ENCODE measurements around the gene LENG1.

Gene LENG1

DNA sequence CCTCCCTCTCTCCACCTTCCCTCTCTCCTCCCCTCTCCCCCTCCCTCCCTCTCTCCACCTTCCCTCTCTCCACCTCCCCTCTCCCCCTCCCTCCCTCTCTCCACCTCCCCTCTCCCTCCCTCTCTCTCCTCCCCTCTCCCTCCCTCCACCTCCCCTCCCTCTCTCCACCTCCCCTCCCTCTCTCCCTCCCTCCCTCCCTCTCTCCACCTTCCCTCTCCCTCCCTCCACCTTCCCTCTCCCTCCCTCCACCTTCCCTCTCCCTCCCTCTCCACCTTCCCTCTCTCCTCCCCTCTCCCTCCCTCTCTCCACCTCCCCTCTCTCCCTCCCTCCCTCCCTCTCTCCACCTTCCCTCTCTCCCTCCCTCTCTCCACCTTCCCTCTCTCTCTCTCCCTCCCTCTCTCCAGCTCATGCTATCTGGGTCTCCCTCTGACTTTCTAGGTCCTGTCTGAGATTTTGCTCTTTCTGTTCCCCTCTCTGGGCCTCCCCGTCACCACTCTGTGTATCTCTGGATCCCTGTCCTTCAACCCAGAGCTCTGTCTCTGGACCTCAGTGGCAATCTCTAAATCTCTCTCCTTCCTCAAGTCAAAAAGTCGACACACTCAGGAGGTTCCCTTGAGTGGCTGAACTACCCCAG, 25.4 kb downstream of the LENG1 start:
- peaks cover 13 to 33% of the 10 kb centered on the region in 2 donors for H3K36me3 Mint-ChIP-seq
- no peak overlapping the region for H3K4me3 Mint-ChIP-seq
- ATAC-seq (replicated peaks) (no peak), DNase-seq (no peak)
- no peaks in the 10 kb centered on the region for H3K27me3 Mint-ChIP-seq
- no peaks in the 10 kb centered on the region for H3K9me3 Mint-ChIP-seq
- H3K4me1 Mint-ChIP-seq: peaks cover 16 to 19% of the 10 kb centered on the region in 2 donors
- no peak overlapping the region for H3K27ac Mint-ChIP-seq

DNA sequence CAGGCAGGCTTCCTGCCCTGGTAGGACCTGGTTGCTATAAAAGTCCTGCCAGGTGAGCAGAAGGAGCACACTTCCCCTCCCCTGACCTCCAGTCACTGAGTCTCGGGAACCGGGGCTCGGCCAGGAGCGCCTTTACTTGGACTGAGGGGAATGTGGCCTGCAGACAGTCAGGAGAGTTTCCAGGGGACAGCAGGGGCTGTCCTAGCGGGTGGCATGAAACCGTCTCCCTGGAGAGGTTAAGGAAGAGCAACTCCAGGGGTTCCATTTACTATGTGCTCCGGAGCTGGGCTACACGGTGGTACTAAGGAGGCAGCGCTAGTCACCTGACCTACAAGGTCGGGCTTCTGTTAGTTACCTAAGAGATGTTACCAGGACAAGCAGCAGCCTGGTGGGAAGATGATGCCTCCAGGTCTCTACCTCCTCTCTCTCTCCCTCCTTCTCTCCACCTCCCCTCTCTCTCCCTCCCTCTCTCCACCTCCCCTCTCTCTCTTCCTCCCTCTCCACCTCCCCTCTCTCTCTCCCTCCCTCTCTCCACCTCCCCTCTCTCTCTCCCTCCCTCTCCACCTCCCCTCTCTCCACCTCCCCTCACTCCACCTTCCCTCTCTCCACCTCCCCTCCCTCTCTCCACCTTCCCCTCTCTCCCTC, 26.1 kb downstream of the LENG1 start:
- Mint-ChIP-seq H3K9me3 (no peaks in the 10 kb centered on the region), H3K27me3 (no peaks in the 10 kb centered on the region), H3K4me3 (no peak overlapping the region), H3K27ac (no peak overlapping the region), H3K4me1 (peaks cover 10 to 13% of the 10 kb centered on the region in 2 donors), H3K36me3 (peaks cover 14 to 33% of the 10 kb centered on the region in 2 donors)
- no peak for DNase-seq
- ATAC-seq (replicated peaks): no peak

DNA sequence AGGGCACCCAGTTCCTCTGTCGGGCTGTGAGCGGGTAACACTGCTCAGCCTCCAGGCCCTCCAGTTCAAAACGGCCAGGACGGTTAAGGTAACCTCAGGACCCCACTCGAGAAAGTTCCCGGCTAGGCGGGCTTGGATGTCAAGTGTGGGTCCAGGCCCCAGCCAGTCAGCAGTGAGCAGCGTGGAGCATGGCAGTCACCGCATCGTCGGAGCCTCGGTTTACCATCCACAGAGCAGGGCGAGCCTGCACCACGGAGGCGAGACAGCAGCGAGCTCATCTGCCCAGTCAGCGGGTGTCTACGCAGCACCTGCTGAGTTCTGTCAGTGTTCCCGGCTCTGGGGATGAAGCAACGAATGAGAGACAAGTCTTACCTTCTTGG, 29.9 kb downstream of the LENG1 start:
- peaks cover 33 to 56% of the 10 kb centered on the region in 2 donors for H3K36me3 Mint-ChIP-seq
- no peak overlapping the region for H3K27ac Mint-ChIP-seq
- H3K4me3 Mint-ChIP-seq: no peak overlapping the region
- no peak for ATAC-seq (replicated peaks)
- DNase-seq: no peak
- no peaks in the 10 kb centered on the region for H3K9me3 Mint-ChIP-seq
- H3K4me1 Mint-ChIP-seq: peaks cover 0 to 2% of the 10 kb centered on the region in 2 donors
- no peaks in the 10 kb centered on the region for H3K27me3 Mint-ChIP-seq

DNA sequence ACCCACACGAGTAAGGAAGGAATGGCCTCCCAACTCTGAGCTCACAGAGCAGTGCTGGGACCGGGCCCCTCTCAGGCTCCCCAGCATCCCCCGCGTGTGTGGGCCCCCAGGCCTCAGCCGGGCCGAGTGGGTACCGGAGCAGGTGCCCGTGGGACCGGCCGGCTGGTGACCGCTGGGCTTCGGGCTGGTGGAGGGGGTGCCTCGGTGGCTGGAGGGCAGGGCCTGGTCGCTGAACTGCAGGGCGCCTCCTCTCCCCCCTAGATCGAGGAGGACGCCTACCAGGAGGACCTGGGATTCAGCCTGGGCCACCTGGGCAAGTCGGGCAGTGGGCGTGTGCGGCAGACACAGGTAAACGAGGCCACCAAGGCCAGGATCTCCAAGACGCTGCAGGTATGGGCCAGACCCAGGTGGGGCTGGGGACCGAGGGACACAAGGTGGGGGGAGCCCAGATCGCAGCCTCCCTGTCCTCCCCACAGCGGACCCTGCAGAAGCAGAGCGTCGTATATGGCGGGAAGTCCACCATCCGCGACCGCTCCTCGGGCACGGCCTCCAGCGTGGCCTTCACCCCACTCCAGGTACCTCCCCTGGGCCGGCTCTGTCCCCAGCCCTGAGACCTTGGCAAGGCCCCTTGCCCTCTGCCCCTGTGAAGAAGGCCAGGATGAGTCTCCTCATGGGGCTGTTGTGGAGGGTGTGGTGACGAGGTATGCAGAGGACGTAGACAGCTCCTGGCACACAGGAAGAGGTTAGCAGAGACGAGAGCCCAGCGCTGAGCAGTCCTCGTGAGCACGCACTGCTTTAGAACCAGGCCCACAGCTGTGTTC, 30.5 kb downstream of the LENG1 start:
- DNase-seq: no peak
- peaks cover 31 to 53% of the 10 kb centered on the region in 2 donors for H3K36me3 Mint-ChIP-seq
- no peak overlapping the region for H3K4me3 Mint-ChIP-seq
- no peaks in the 10 kb centered on the region for H3K27me3 Mint-ChIP-seq
- H3K9me3 Mint-ChIP-seq: no peaks in the 10 kb centered on the region
- no peaks in the 10 kb centered on the region for H3K4me1 Mint-ChIP-seq
- H3K27ac Mint-ChIP-seq: no peak overlapping the region
- no peak for ATAC-seq (replicated peaks)

DNA sequence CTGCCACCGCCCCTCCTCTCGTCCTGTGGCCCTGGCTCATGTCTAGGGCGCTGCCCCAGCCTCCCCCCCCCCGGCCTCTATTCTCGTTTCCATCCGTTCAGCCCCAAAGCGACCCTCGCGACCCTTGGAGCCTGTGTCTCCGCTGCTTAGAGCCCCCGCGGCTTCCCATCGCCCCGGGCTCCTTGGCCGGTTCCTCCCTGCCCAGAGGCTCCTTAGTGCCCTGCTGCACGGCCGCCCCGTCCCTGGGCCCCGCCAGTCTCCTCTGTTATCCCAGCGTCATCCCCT, 31.1 kb downstream of the LENG1 start:
- H3K9me3 Mint-ChIP-seq: no peaks in the 10 kb centered on the region
- peaks cover 36 to 55% of the 10 kb centered on the region in 2 donors for H3K36me3 Mint-ChIP-seq
- H3K27me3 Mint-ChIP-seq: no peaks in the 10 kb centered on the region
- no peaks in the 10 kb centered on the region for H3K4me1 Mint-ChIP-seq
- DNase-seq (no peak), ATAC-seq (replicated peaks) (no peak)
- no peak overlapping the region for H3K27ac Mint-ChIP-seq
- H3K4me3 Mint-ChIP-seq: no peak overlapping the region

DNA sequence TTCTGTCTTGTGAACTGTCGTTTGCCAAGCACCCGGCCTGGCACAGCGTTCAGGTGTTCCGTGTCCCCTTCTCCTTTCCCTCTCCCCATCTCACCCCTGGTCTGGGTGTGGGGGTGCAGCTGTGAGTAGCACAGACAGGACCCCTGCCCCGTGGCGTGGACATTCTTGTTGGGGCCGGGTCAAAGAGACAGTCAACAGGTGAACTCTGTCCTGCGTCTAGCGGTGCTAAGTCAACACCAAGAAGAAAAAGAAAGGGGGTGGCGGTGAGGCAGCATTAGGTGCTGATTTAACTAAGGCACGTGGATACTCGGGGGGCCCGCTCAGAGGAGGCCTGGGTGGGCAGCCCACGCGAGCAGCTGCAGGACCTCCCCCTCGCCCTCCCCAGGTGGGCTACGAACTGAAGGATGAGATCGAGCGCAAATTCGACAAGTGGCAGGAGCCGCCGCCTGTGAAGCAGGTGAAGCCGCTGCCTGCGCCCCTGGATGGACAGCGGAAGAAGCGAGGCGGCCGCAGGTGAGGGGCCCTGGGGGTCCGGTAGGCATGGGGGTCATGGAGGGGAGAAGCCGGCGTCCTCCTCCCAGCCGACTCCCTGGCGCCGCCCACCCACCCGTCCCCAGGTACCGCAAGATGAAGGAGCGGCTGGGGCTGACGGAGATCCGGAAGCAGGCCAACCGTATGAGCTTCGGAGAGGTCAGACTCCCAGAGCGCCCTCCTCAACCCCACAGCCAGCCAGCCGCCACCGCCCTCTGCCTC, 31.7 kb downstream of the LENG1 start:
- H3K27ac Mint-ChIP-seq: no peak overlapping the region
- H3K4me3 Mint-ChIP-seq: no peak overlapping the region
- H3K27me3 Mint-ChIP-seq: no peaks in the 10 kb centered on the region
- H3K36me3 Mint-ChIP-seq: peaks cover 41 to 60% of the 10 kb centered on the region in 2 donors
- DNase-seq: no peak
- no peaks in the 10 kb centered on the region for H3K9me3 Mint-ChIP-seq
- no peaks in the 10 kb centered on the region for H3K4me1 Mint-ChIP-seq
- no peak for ATAC-seq (replicated peaks)

DNA sequence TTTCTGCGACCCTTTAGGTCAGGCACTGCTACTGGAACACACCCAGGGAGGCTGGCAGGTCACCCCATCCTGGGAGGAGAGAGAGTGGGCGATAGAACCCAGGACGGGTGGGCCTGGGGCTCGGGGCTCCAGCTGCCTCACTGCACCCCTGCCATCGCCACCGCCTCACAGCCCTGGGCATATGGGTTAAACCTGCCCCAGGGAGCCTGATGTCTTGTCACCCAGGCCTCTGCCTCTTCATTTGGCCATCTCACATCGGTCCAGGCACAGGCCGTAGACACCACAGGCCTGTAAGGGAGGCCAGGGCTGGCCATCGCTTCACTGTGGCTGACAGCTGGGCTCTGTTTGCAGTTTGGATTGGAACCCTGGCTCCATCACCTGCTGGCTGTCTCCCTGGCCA, 33.8 kb downstream of the LENG1 start:
- Mint-ChIP-seq H3K27me3 (no peaks in the 10 kb centered on the region), H3K4me1 (no peaks in the 10 kb centered on the region), H3K4me3 (no peak overlapping the region), H3K9me3 (no peaks in the 10 kb centered on the region), H3K36me3 (peaks cover 47 to 67% of the 10 kb centered on the region in 2 donors), H3K27ac (no peak overlapping the region)
- DNase-seq: no peak
- no peak for ATAC-seq (replicated peaks)

DNA sequence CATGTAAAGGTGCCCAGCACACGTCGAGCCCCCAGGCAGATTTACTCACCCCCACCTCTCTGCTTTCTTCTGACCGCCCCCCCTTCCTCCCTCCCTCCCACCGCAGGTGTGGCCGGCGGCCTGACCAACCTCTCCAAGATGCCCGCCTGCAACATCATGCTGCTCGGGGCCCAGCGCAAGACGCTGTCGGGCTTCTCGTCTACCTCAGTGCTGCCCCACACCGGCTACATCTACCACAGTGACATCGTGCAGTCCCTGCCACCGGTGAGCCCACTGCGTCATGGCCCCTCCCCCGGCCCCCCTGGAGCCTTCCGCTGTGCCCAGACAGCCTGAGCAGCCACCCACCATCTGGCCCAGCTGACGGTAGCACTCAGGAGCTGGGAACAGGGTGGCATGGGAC, 35.1 kb downstream of the LENG1 start:
- Mint-ChIP-seq H3K27ac (no peak overlapping the region), H3K4me1 (peaks cover 0 to 6% of the 10 kb centered on the region in 2 donors), H3K36me3 (peaks cover 55 to 73% of the 10 kb centered on the region in 2 donors), H3K4me3 (no peak overlapping the region), H3K27me3 (no peaks in the 10 kb centered on the region), H3K9me3 (no peaks in the 10 kb centered on the region)
- no peak for ATAC-seq (replicated peaks)
- DNase-seq: no peak

DNA sequence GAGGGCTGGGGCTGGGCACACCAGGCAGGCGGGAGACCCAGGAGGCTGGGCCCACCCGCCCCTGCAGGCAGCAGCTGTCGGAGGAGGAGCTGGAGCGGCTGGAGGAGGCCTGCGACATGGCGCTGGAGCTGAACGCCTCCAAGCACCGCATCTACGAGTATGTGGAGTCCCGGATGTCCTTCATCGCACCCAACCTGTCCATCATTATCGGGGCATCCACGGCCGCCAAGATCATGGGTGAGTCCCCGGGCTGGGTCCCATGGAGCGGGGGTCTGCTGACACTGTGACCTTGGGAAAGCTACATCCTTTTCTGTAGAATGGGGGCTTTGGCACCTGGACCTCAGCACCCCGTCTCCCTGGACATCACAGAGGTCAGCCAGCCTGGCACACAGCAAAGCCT, 35.8 kb downstream of the LENG1 start:
- DNase-seq: no peak
- no peak overlapping the region for H3K27ac Mint-ChIP-seq
- no peak for ATAC-seq (replicated peaks)
- H3K27me3 Mint-ChIP-seq: no peaks in the 10 kb centered on the region
- no peaks in the 10 kb centered on the region for H3K9me3 Mint-ChIP-seq
- H3K36me3 Mint-ChIP-seq: peaks cover 54 to 67% of the 10 kb centered on the region in 2 donors
- H3K4me3 Mint-ChIP-seq: no peak overlapping the region
- peaks cover 0 to 6% of the 10 kb centered on the region in 2 donors for H3K4me1 Mint-ChIP-seq

DNA sequence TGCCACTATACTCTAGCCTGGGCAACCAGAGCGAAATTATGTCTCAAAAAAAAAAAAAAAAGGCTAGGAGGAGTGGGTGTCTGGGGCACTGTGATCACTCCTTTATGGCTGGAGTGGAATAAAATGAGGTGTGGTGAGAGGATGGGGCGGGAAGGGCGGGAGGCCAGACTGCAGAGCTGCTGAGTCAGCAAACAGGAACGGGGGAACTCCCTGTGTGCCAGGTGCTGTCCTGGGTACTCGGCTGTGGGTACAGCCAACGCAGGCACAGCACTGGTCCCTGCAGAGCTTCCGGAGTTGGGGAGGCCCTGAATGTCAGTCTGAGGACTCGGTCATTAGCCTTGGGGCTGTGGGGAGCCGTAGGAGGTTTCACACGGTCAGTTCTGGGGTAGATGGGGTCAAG, 38.3 kb downstream of the LENG1 start:
- Mint-ChIP-seq H3K36me3 (peaks cover 47 to 62% of the 10 kb centered on the region in 2 donors), H3K4me1 (peaks cover 11 to 23% of the 10 kb centered on the region in 2 donors)

DNA sequence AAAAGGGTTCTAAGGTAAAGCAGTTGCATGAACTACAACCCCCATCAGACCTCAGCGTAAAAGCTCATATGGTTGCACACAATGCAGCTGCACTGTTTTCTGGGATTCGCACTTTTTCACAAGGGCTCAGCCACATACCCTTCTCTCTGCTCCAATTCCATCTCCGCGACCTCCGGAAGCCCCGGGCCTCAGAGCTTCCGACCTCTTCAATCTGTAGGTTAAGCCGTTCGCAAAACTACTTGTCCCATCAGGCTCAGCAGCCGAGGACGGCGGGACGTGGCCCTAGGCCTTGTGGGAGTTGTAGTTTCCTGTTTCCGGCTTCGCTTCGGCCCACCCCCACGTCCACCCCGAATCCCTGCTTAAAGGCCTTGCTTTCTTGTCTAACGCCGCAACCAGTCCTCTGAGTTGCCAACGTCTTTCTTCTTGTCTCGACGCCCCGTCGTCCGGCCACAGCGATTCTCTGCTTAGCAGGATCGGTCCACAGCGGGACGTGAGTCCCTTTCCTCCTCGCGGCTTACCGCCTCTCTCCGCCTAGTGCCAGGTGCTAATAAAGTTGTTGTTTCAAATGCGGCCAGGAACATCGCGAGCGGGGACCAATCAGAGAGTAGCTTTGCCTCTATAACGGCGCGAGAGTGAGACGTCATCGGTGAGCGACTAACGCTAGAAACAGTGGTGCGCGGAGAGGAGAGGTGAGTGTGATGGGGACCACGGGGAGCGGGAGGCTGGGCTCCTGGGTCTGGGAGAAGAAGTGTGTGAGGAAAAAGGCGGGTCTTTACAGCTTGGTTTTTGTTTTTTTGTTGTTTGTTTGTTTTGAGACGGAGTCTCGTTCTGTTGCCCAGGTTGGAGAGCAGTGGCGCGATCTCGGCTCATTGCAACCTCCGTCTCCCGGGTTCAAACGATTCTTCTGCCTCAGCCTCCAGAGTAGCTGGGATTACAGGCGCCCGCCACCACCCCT, 44.1 kb downstream of the LENG1 start, which contains the start of the genes PRPF31 and TFPT:
Gene PRPF31 (plus strand): TSS at position 646 of the 955 bp plus-strand sequence. CDS start 2,525 bp downstream, outside the sequence.
Gene TFPT (minus strand): TSS at position 549 of the 955 bp plus-strand sequence. CDS start 388 bp downstream, at position 161.
- DNase-seq (peak; percentile 94), ATAC-seq (replicated peaks) (peak; percentile 94)
- Mint-ChIP-seq H3K27ac (peak within 1 kb of the TSS; percentile 95), H3K36me3 (peaks cover 26 to 46% of the 10 kb centered on the region in 2 donors), H3K9me3 (no peaks in the 10 kb centered on the region), H3K4me1 (peaks cover 24 to 47% of the 10 kb centered on the region in 2 donors), H3K27me3 (no peaks in the 10 kb centered on the region), H3K4me3 (peak within 1 kb of the TSS; percentile 87 to 93)

More for the DNA sequence above, 38.3 kb downstream of the LENG1 start:
- H3K27ac Mint-ChIP-seq: no peak overlapping the region
- H3K27me3 Mint-ChIP-seq: no peaks in the 10 kb centered on the region
- ATAC-seq (replicated peaks) (no peak), DNase-seq (no peak)
- no peak overlapping the region for H3K4me3 Mint-ChIP-seq
- no peaks in the 10 kb centered on the region for H3K9me3 Mint-ChIP-seq

DNA sequence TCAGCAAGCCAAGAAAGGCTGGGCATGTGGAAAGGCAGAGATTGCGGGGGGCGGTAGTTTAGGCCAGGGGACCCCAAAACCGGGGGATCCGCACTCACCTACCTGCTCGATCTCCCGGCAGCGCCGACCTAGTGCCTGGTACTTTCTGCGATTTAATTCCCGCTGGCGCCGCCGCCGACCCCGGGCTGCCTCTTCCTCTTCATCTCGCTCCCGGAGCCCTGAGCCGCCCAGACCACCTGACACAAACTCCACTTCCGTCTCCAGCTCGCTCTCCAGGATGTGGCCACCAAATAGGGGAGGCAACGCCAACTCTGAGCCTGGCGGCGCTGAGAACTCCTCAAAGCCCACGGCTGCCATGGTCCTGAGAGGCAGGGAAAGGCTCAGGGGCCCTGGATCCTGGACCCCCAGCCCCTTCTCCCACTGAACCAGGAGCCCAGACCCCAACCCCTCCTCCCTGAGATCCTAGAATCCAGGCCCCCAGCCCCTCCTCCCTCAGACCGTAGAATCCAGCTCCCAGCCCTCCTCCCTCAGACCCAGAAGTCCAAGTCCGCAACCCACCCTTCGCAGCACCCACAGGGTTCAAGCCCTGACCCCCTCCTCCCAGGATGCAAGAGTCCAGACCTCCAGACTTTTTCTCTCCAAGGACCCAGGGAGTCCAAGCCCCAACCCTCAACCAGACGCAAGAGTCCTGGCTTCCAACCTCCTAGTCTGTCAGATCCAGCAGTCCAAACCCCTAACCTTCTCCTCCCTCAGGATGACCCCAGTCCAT, 45.0 kb downstream of the LENG1 start:
- H3K4me1 Mint-ChIP-seq: peaks cover 26 to 46% of the 10 kb centered on the region in 2 donors
- peak overlapping the region; percentile 87 to 93 for H3K4me3 Mint-ChIP-seq
- no peak for DNase-seq
- H3K27me3 Mint-ChIP-seq: no peaks in the 10 kb centered on the region
- peaks cover 22 to 47% of the 10 kb centered on the region in 2 donors for H3K36me3 Mint-ChIP-seq
- peak; percentile 38 to 47 for ATAC-seq (replicated peaks)
- peak overlapping the region; percentile 95 for H3K27ac Mint-ChIP-seq
- no peaks in the 10 kb centered on the region for H3K9me3 Mint-ChIP-seq

DNA sequence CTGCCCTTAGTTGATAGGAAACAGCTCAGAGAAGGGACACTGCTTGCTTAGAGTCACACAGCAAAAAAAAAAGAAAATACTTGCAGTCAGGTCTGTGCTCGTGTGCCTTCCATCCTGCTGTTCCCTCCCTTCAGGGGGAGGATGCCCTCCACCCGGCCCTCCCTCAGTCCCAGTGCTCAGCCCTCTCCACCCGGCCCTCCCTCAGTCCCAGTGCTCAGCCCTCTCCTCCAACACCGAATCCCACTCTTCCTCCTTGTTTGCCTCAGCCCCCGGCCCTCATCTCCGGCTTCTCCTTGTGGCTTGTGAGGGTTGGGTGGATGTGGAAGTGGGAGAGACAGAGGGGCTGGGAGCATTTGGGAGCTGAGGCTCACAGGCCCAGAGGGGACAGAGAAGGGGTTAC, 49.9 kb downstream of the LENG1 start:
- Mint-ChIP-seq H3K4me3 (no peak overlapping the region), H3K9me3 (no peaks in the 10 kb centered on the region), H3K36me3 (peaks cover 31 to 64% of the 10 kb centered on the region in 2 donors), H3K27me3 (no peaks in the 10 kb centered on the region), H3K27ac (peak overlapping the region; percentile 37), H3K4me1 (peaks cover 17 to 45% of the 10 kb centered on the region in 2 donors)
- no peak for ATAC-seq (replicated peaks)
- DNase-seq: no peak

Data from stimulated activated naive B cell treated with anti-CD40 and anti-IgM and Interleukin-4, amounts not matched to agents 10 μg/mL and 1 μg/mL and 100 μg/mL, for 72 hours (primary cell).